Measurements from ENCODE around the gene TFEC. TPM values are rescaled to one million over a fixed set of nuclear protein-coding genes. Genes with fewer than 3 reads are reported as not detected.

Gene TFEC
- total and polyA plus RNA-seq, 2 of the 4 experiments (the other 2 are of a cell fraction), result under 0.01 to 0.02 TPM

GRCh38 chr7:115888981-115889668 is 141.4 kb downstream of the TFEC start:
- Histone ChIP-seq H4K20me1 (ENCODE audit: insufficient read depth, low read length) (no peaks in the 10 kb centered on the region), H3K56ac (ENCODE audit: extremely low read depth, insufficient read depth, low read length) (no peak overlapping the region), H4K8ac (ENCODE audit: low read depth in 2 of 2, low read length in 2 of 2) (no peak overlapping the region), H2AK9ac (replicated peaks; ENCODE audit: low read depth, low read length, poor library complexity) (no peak overlapping the region), H3K9me3 (ENCODE audit: control insufficient read depth, insufficient read depth, low read length) (no peaks in the 10 kb centered on the region), H3K23ac (ENCODE audit: low read depth, low read length) (no peak overlapping the region), H3K27ac (ENCODE audit: insufficient read depth, low read length) (no peak overlapping the region), H3K27me3 (ENCODE audit: control insufficient read depth, insufficient read depth, low read length) (no peaks in the 10 kb centered on the region), H2BK20ac (ENCODE audit: low read depth, low read length) (no peak overlapping the region), H3K36me3 (ENCODE audit: control insufficient read depth, insufficient read depth, low read length) (no peaks in the 10 kb centered on the region), H3K4me3 (ENCODE audit: insufficient read depth, low read depth, low read length) (no peak overlapping the region), H3K4me1 (ENCODE audit: control insufficient read depth, insufficient read depth, low read length) (no peaks in the 10 kb centered on the region), H3K9ac (ENCODE audit: low read depth, low read length) (no peak overlapping the region), H3K18ac (ENCODE audit: low read depth, low read length) (no peak overlapping the region), H2BK15ac (ENCODE audit: low read depth, low read length) (no peak overlapping the region), H3K9me1 (ENCODE audit: insufficient read depth, low read length) (no peaks in the 10 kb centered on the region), H2AK5ac (ENCODE audit: low read depth, low read length) (no peak overlapping the region), H3K14ac (replicated peaks; ENCODE audit: low read depth, low read length) (no peak overlapping the region), H3K4me2 (ENCODE audit: low read depth, low read length) (no peak overlapping the region), H4K91ac (ENCODE audit: insufficient read depth, low read depth, low read length) (no peak overlapping the region), H3K4ac (ENCODE audit: low read depth, low read length) (no peak overlapping the region), H2AFZ (replicated peaks; ENCODE audit: low read length, poor library complexity) (no peak overlapping the region), H2BK120ac (ENCODE audit: low read depth, low read length) (no peak overlapping the region), H2BK5ac (ENCODE audit: low read depth, low read length, poor library complexity, severe bottlenecking) (no peak overlapping the region), H3K79me1 (ENCODE audit: low read depth in 1 of 2, low read length in 2 of 2) (no peaks in the 10 kb centered on the region), H4K5ac (ENCODE audit: low read depth, low read length) (no peak overlapping the region)
- DNase-seq (no peak), ATAC-seq (ENCODE audit: low read depth) (no peak)
- in situ Hi-C loops (cut with MboI; ENCODE audit: low sequenced_read_pairs) (no loop called here), dilution Hi-C loops (cut with HindIII; ENCODE audit: low sequenced_read_pairs, unreplicated experiment) (no loop called here), intact Hi-C loops (cut with micrococcal nuclease) (no loop called here)
- POLR2A ChIA-PET (ENCODE audit: unreplicated experiment), result no interaction called here
- TF ChIP-seq BHLHE40 (IDR thresholded peaks at IDR 0.05; ENCODE audit: low read depth, low read length) (no peak), POLR2A (IDR thresholded peaks at IDR 0.05; ENCODE audit: low read depth, low read length) (no peak), MAFK (IDR thresholded peaks at IDR 0.05; ENCODE audit: low read depth, low read length) (no peak), CTCF (conservative IDR thresholded peaks at IDR 0.05; ENCODE audit: low read depth, low read length) (no peak), MAZ (IDR thresholded peaks at IDR 0.05; ENCODE audit: borderline replicate concordance, low read depth, low read length) (no peak), NFE2L2 (IDR thresholded peaks at IDR 0.05; ENCODE audit: low read depth, low read length) (no peak), CEBPB (IDR thresholded peaks at IDR 0.05; ENCODE audit: low read depth, low read length) (no peak), MXI1 (IDR thresholded peaks at IDR 0.05; ENCODE audit: borderline replicate concordance, low read depth, low read length) (no peak), FOS (IDR thresholded peaks at IDR 0.05; ENCODE audit: low read depth, low read length) (no peak), RCOR1 (IDR thresholded peaks at IDR 0.05; ENCODE audit: insufficient replicate concordance, low read length) (no peak), CHD1 (IDR thresholded peaks at IDR 0.05; ENCODE audit: low read depth, low read length) (no peak), SMC3 (IDR thresholded peaks at IDR 0.05; ENCODE audit: low read depth, low read length) (no peak), RFX5 (IDR thresholded peaks at IDR 0.05; ENCODE audit: low read depth, low read length) (no peak), RAD21 (IDR thresholded peaks at IDR 0.05; ENCODE audit: low read length) (no peak)
- TF ChIP-seq, protein P1, sequence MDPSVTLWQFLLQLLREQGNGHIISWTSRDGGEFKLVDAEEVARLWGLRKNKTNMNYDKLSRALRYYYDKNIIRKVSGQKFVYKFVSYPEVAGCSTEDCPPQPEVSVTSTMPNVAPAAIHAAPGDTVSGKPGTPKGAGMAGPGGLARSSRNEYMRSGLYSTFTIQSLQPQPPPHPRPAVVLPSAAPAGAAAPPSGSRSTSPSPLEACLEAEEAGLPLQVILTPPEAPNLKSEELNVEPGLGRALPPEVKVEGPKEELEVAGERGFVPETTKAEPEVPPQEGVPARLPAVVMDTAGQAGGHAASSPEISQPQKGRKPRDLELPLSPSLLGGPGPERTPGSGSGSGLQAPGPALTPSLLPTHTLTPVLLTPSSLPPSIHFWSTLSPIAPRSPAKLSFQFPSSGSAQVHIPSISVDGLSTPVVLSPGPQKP (IDR thresholded peaks at IDR 0.05; ENCODE audit: borderline replicate concordance, low read depth, low read length), result no peak
- TF ChIP-seq, protein P2, sequence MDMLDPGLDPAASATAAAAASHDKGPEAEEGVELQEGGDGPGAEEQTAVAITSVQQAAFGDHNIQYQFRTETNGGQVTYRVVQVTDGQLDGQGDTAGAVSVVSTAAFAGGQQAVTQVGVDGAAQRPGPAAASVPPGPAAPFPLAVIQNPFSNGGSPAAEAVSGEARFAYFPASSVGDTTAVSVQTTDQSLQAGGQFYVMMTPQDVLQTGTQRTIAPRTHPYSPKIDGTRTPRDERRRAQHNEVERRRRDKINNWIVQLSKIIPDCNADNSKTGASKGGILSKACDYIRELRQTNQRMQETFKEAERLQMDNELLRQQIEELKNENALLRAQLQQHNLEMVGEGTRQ (IDR thresholded peaks at IDR 0.05; ENCODE audit: low read depth, low read length), result no peak
- BruUV-seq (replicated peaks), result no TSS peak
- CTCF ChIA-PET, result no interaction called here
- 85% methylated on average over 4 of the region's 11 CpGs; no CpG with 5 or more reads in 1 of the 2 experiments for WGBS, 2 experiments (ENCODE audit: extremely low coverage in 2 of 2, insufficient read length in 1 of 2)
